ENCODE data around the gene LGI4. TPM values are rescaled to one million over a fixed set of nuclear protein-coding genes. Genes with fewer than 3 reads are reported as not detected.
"Not testable (repeated sequence)": the region's sequence is repeated elsewhere in the genome, so short reads cannot be mapped to it uniquely, and the experiment has no call there.

The LGI4 gene
- total RNA-seq, 1 experiment from 2014 or later = 2.9 TPM

DNA sequence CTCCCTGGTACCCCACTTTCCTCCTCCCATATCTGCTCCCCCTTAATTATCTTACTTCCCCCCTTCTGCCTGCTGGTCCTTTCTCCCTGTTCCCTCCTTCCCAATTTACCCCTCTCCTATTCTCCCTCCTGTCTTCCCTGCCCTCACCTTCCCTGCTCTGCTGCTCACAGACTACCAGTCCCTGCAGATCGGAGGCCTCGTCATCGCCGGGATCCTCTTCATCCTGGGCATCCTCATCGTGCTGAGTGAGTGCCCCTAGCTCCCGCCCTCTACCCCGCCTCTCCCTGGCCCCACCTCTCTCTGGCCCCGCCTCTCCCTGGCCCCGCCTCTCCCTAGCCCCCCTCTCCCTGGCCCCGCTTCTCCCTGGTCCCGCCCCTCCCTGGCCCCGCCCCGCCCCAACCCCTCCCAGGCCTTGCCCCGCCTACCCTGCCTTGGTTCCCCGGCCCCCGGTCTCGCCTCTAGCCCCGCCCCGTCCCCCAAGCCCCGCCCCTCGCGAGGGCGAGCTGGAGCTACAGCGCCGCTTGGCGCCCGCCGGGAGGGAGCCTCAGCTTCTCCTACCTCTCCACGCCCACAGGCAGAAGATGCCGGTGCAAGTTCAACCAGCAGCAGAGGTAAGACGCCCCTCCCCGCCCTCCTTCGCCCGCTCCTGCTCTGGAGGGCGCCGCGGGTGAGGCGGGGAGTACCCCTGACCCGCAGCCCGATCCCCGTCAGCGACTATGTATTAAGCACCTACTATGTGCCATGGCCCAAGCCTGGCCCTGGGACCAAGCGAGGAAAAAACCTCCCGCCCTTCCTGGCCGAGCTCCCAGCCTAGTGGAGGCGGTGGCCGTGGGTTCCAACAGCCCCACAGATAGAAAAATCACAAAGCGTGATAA, 6.3 kb upstream of the LGI4 start:
- H3K27me3 ChIP-seq (ENCODE audit: control insufficient read depth, insufficient read depth, low read length) = peaks cover 27% of the 10 kb centered on the region
- DNase-seq = peak; percentile 100
- H3K36me3 ChIP-seq (replicated peaks; ENCODE audit: control insufficient read depth, insufficient read depth, low read length) = no peaks in the 10 kb centered on the region
- peak overlapping the region; percentile 64 for H3K4me3 ChIP-seq (ENCODE audit: insufficient read depth, low read depth, low read length)

DNA sequence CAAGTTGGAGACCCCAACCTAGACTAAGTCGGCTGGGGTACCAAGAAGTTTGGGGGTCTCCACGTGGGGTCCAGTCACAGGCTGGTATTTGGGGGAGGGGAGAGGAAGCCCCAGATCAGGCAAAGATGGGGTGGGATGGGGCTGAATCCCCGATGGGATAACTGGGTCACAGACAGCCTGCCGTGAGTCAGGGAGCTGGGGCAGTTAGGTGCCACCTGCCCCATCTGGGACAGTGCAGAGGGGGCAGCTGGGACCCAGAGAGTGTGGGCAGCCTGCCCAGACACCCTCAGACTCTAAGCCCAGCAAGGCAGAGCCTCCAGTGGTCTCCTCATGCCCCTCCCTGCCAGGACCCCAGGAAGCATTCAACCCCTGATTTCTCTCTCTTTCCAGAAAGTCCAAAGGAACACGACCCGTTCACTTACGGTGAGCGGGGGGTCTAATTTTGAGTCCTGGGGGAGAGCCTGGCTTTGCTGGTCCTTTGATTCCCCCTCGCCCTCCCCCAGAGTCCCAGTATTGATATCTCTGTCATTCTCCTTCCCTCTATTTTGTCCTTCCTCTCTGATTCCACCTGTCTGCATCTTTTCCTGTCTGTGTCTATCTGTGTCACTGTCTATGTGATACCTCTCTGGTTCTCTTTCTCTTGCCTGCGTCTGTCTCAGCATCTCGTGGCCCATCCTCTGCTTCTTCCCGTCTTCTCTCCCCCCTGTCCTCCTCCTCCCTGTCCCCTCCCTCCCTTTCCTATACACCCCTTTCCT, 5.5 kb upstream of the LGI4 start:
- H3K36me3 ChIP-seq (replicated peaks; ENCODE audit: control insufficient read depth, insufficient read depth, low read length) = no peaks in the 10 kb centered on the region
- no peak overlapping the region for H3K4me3 ChIP-seq (ENCODE audit: insufficient read depth, low read depth, low read length)
- peaks cover 27% of the 10 kb centered on the region for H3K27me3 ChIP-seq (ENCODE audit: control insufficient read depth, insufficient read depth, low read length)
- peak; percentile 59 for DNase-seq

DNA sequence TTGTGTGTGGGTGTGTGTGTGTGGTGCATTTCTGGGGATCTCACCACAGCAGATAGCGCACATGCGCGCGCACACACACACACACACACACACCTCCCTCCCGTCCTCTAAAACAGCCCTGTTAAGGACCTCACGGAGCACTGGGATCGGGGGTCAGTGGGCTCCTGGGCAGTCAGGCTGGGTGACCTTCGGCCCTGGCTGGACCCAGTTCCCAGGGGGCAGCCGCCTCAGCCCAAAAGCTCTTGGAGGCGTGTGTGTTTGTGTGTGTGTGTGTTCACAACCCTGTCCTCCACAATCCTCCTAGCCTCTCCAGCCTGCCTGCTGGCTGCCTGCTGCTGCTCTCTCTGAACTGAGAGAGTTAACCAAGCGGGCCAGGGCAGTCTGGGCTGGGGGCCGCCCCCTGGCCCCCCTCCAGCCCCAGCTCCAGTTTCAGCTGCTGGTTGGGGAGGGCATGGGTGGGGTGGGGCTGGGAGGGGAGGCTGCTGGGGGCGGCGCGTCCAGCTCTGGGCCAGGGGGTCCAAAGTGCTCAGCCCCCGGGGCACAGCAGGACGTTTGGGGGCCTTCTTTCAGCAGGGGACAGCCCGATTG, 3.5 kb upstream of the LGI4 start, which contains the start of gene FXYD1:
Gene FXYD1, plus strand, starts transcription at position 520 of the 588 bp plus-strand sequence. CDS start 1,256 bp downstream, outside the sequence.
- no peaks in the 10 kb centered on the region for H3K36me3 ChIP-seq (replicated peaks; ENCODE audit: control insufficient read depth, insufficient read depth, low read length)
- H3K4me3 ChIP-seq (ENCODE audit: insufficient read depth, low read depth, low read length) = no peak within 1 kb of the TSS
- H3K27me3 ChIP-seq (ENCODE audit: control insufficient read depth, insufficient read depth, low read length) = peaks cover 12% of the 10 kb centered on the region
- DNase-seq = peak; percentile 63

DNA sequence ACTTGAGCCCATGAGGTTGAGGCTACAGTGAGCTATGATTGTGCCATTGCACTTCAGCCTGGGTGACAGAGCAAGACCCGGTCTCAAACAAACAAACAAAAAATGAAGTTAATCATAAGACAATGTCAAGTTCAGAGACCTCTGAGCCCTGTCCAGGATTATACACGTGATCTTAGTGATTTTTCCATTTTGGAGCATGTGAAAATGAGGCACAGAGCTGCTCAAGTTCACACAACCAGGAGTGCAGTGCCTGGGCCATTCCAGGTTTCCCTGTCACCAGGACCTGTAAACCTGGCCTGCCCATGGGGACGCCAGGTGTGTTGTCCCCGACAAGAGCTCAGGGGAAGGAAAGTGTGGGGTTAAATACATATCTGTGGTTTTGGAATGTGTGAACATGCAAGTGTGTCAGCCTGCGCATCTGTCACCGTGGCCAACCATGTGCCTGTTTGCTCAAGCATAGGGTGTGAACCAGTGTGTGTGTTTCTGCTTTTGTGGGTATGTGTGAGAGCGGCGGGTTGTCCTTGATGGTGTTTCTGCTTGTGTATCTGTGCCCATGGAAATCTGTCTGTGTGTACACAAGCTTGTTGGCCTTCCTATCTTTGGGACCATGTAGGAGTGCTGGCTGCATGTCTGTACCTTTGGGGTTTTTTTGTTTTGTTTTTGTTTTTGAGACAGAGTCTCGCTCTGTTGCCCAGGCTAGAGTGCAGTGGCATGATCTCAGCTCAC, 2.3 kb upstream of the LGI4 start:
- H3K36me3 ChIP-seq (replicated peaks; ENCODE audit: control insufficient read depth, insufficient read depth, low read length) = no peaks in the 10 kb centered on the region
- no peak overlapping the region for H3K4me3 ChIP-seq (ENCODE audit: insufficient read depth, low read depth, low read length)
- DNase-seq = no peak
- peaks cover 9% of the 10 kb centered on the region for H3K27me3 ChIP-seq (ENCODE audit: control insufficient read depth, insufficient read depth, low read length)

DNA sequence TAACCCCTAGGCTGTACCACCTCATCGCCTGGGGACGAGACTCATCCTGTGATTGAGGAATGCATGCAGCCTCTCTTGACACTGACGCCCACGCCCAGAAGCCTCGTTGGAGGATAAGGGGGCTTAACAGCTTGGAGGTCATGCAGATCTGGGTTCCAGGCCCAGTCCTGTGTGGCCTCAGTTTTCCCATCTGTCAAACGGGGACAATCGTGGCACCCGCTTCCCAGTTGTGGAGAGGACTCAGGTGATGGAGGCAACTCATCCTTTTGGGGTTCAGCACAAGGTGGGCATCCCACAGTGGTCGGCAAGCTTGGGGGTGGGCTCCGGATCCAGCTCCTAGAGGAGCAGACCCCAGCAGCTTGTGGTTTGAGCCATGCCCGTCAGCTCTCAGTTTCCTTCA, 1.4 kb upstream of the LGI4 start:
- H3K27me3 ChIP-seq (ENCODE audit: control insufficient read depth, insufficient read depth, low read length) = peaks cover 3% of the 10 kb centered on the region; the same call in 1 of the 2 replicates
- no peak overlapping the region for H3K4me3 ChIP-seq (ENCODE audit: insufficient read depth, low read depth, low read length)

DNA sequence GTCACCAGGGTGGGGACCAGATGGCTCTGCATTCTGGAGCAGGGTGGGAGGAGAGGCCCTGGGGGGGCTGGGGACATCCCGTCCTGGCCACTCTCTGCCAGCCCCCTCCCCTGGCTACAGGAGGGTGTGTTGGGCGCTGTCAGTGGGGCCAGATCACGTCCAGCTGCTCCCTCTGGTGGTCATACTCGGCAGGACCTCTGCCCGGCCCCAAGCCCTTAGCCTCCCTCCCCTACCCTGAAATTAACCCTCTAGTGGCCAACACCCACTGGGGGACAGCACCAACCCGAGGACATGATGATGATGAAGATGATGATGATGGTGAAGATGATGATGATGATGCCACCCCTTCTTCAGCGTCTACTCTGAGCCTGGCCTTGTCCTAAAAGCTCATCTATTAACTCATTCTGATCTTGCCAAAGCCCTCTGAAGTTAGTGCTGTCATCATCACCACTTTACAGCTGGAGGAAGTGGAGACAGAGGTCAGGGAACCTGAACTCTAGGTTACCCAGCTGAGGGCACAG, 590 bp upstream of the LGI4 start:
- Histone ChIP-seq H3K27me3 (ENCODE audit: control insufficient read depth, insufficient read depth, low read length) (0 out of 2 replicates have a peak, but pooled peaks cover 2% of the 10 kb centered on the region), H3K36me3 (replicated peaks; ENCODE audit: control insufficient read depth, insufficient read depth, low read length) (no peaks in the 10 kb centered on the region), H3K4me3 (ENCODE audit: insufficient read depth, low read depth, low read length) (peak overlapping the region; percentile 16)
- peak; percentile 99 for DNase-seq

More for the DNA sequence above, 1.4 kb upstream of the LGI4 start:
- DNase-seq = peak; percentile 20
- no peaks in the 10 kb centered on the region for H3K36me3 ChIP-seq (replicated peaks; ENCODE audit: control insufficient read depth, insufficient read depth, low read length)

DNA sequence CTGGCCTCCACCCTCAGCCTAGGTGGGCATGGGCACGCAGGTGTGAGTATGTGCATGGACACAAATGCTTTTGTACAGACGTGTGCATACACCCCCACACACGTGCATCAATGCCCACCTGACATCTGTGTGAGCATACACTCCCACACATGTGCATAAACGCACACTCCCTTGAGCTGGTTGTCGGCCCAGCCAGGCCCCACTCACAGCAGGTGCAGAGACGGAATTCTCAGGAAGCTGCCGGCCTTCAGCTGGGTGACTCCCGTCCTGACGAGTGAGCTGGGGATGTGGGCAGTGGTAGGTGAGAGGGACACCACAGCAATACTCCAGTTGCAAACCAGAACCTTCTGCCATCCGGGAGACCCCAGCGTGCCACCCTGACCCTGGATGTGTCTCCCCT, 1.0 kb downstream of the LGI4 start:
- H3K36me3 ChIP-seq (replicated peaks; ENCODE audit: control insufficient read depth, insufficient read depth, low read length) = no peaks in the 10 kb centered on the region
- no peak overlapping the region for H3K4me3 ChIP-seq (ENCODE audit: insufficient read depth, low read depth, low read length)
- no peaks in the 10 kb centered on the region for H3K27me3 ChIP-seq (ENCODE audit: control insufficient read depth, insufficient read depth, low read length)
- no peak for DNase-seq

DNA sequence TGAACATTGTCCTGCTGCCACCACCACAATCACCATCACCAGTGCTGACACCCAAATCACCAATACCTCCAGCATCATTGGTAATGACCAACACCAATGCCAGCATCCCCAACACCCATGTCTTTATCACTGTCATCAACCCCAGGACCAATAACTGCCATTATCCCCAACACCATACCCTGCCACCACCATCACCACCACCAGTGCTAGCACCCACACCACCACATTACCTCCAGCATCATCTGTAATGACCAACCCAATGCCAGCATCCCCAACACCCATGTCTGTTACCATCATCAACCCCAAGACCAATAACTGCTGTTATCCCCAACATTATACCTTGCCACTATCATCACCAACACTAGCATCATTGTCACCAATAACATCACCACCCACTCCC, 2.6 kb downstream of the LGI4 start:
- H3K4me3 ChIP-seq (ENCODE audit: insufficient read depth, low read depth, low read length) = no peak overlapping the region
- no peaks in the 10 kb centered on the region for H3K27me3 ChIP-seq (ENCODE audit: control insufficient read depth, insufficient read depth, low read length)
- no peaks in the 10 kb centered on the region for H3K36me3 ChIP-seq (replicated peaks; ENCODE audit: control insufficient read depth, insufficient read depth, low read length)
- no peak for DNase-seq

GRCh38 chr19:35130761-35131720, 3.8 kb downstream of the LGI4 start:
- Histone ChIP-seq H3K36me3 (replicated peaks; ENCODE audit: control insufficient read depth, insufficient read depth, low read length) (no peaks in the 10 kb centered on the region), H3K27me3 (ENCODE audit: control insufficient read depth, insufficient read depth, low read length) (no peaks in the 10 kb centered on the region), H3K4me3 (ENCODE audit: insufficient read depth, low read depth, low read length) (no peak overlapping the region)
- no peak for DNase-seq

GRCh38 chr19:35129724-35130274, 5.1 kb downstream of the LGI4 start:
- H3K4me3 ChIP-seq (ENCODE audit: insufficient read depth, low read depth, low read length); H3K27me3 ChIP-seq (ENCODE audit: control insufficient read depth, insufficient read depth, low read length); DNase-seq; H3K36me3 ChIP-seq (replicated peaks; ENCODE audit: control insufficient read depth, insufficient read depth, low read length): not testable (repeated sequence)

DNA sequence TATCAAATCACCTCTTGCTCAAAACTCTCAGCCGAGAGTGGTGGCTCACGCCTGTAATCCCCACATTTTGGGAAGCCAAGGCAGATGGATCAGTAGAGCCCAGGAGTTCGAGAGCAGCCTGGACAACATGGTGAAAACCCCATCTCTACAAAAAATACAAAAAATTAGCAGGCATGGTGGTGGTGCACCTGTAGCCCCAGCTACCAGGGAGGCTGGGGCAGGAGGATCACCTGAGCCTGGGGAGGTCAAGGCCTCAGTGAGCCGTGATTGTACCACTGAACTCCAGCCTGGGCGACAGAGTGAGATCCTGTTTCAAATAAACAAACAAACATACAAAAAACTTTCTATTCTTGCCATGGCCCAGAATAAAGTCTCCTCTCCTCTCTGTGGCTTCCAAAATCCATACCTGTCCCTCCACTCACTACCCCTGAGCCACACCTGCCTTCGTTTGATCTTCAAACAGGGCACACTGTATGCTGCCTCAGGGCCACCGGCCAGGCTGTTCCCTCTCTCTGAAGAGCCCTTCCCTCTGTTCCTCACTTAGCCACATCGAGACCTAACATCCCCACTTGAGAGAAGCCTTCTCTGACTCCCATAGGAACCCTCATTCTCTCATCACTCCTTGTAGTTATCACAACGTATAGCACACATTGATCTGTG, 6.3 kb downstream of the LGI4 start:
- H3K27me3 ChIP-seq (ENCODE audit: control insufficient read depth, insufficient read depth, low read length) = no peaks in the 10 kb centered on the region
- DNase-seq = no peak
- no peaks in the 10 kb centered on the region for H3K36me3 ChIP-seq (replicated peaks; ENCODE audit: control insufficient read depth, insufficient read depth, low read length)
- H3K4me3 ChIP-seq (ENCODE audit: insufficient read depth, low read depth, low read length) = no peak overlapping the region

GRCh38 chr19:35127871-35128270, 7.0 kb downstream of the LGI4 start:
- no peak overlapping the region for H3K4me3 ChIP-seq (ENCODE audit: insufficient read depth, low read depth, low read length)
- H3K36me3 ChIP-seq (replicated peaks; ENCODE audit: control insufficient read depth, insufficient read depth, low read length) = no peaks in the 10 kb centered on the region
- H3K27me3 ChIP-seq (ENCODE audit: control insufficient read depth, insufficient read depth, low read length) = no peaks in the 10 kb centered on the region
- DNase-seq = no peak

GRCh38 chr19:35126624-35126959, 8.3 kb downstream of the LGI4 start:
- H3K36me3 ChIP-seq (replicated peaks; ENCODE audit: control insufficient read depth, insufficient read depth, low read length) = no peaks in the 10 kb centered on the region
- peak; percentile 71 for DNase-seq
- no peak overlapping the region for H3K4me3 ChIP-seq (ENCODE audit: insufficient read depth, low read depth, low read length)
- H3K27me3 ChIP-seq (ENCODE audit: control insufficient read depth, insufficient read depth, low read length) = no peaks in the 10 kb centered on the region
